ENCODE results near the gene ANKRD33B. TPM values are rescaled to one million over a fixed set of nuclear protein-coding genes. Genes with fewer than 3 reads are reported as not detected.

Gene ANKRD33B
- total and polyA plus RNA-seq, 2 donors from 2014 or later, result 4.8 to 20.3 TPM

DNA sequence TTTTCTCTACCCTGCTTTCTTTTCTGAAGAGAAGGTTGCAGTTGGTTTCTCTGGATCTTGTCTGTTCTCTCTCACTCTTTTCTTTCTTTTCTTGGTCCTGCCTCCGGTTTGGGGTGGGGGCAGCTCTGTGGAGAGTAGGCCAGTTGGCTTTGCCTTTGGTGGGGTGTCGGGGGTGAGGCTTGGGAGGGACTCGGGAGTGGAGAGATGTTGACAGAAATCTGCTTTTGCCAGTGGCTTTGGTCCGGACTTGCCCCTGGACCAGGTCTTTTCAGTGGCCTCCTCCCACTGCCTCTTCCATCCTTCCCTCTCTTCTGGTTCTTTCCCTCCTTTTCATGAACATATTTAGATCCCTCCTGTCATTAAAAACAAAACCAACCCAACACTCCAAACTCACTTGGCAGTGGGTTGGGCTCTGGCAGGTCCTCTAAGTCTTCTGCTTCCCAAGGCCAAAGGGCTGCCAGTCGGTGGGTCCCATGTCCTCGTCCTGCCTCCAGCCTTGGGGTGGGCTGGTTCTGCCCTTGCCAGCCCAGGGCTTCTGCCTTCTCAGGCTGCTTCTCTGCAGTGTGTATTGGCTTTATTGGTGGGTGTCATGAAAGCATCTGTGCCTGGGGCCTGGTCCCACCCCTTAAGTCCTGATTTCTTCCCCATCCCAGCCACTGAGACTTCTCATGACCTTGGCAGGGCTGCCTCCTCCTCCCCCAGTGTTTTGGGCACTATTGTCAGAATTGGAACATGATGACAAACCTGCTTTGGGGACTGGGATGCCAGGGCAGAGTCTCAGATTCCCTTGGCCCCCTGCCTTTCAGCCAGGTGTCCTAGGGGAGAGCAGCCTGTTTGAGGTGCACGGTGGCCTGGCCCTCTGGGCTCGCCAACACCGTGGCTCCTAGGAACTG, 16.9 kb downstream of the ANKRD33B start:
- Histone ChIP-seq H3K27me3 (ENCODE audit: control insufficient read depth, insufficient read depth, low read length) (no peaks in the 10 kb centered on the region), H3K36me3 (ENCODE audit: control insufficient read depth in 2 of 3, insufficient read depth in 3 of 3, low read length in 3 of 3) (no peaks in the 10 kb centered on the region), H3K4me1 (ENCODE audit: control insufficient read depth in 2 of 3, insufficient read depth in 2 of 3, low read depth in 1 of 3, low read length in 3 of 3) (peaks cover 0 to 8% (median 4%) of the 10 kb centered on the region in 3 donors), H3K9ac (ENCODE audit: low read length in 3 of 3) (no peak overlapping the region), H3K4me3 (ENCODE audit: low read length in 3 of 3) (no peak overlapping the region), H3K27ac (ENCODE audit: low read depth in 2 of 2, low read length in 2 of 2) (no peak overlapping the region), H3K9me3 (ENCODE audit: control insufficient read depth in 2 of 3, insufficient read depth in 1 of 3, low read length in 3 of 3) (no peaks in the 10 kb centered on the region)
- TF ChIP-seq, protein P1, sequence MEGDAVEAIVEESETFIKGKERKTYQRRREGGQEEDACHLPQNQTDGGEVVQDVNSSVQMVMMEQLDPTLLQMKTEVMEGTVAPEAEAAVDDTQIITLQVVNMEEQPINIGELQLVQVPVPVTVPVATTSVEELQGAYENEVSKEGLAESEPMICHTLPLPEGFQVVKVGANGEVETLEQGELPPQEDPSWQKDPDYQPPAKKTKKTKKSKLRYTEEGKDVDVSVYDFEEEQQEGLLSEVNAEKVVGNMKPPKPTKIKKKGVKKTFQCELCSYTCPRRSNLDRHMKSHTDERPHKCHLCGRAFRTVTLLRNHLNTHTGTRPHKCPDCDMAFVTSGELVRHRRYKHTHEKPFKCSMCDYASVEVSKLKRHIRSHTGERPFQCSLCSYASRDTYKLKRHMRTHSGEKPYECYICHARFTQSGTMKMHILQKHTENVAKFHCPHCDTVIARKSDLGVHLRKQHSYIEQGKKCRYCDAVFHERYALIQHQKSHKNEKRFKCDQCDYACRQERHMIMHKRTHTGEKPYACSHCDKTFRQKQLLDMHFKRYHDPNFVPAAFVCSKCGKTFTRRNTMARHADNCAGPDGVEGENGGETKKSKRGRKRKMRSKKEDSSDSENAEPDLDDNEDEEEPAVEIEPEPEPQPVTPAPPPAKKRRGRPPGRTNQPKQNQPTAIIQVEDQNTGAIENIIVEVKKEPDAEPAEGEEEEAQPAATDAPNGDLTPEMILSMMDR (IDR thresholded peaks at IDR 0.05; ENCODE audit: borderline replicate concordance, extremely low read depth, insufficient read depth), result no peak
- intact Hi-C loops (cut with DNase I), result no loop called here
- DNase-seq, result no peak
- FAIRE-seq, result no peak

DNA sequence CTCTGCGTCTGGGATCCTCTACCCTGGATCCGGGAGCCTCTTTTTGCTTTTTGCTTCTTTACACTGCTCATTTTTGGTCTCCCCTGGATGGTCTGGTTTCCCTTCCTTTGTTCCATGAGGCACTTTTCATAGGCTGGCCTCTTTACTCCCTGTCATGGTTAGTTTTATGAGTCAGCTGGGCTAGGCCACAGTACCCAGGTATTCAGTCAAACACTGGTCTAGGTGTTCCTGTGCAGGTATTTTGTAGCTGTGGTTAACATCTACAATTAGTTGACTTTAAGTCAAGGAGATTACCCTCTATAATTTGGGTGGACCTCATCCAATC, 17.5 kb downstream of the ANKRD33B start:
- TF ChIP-seq, protein P1 (IDR thresholded peaks at IDR 0.05; ENCODE audit: borderline replicate concordance, extremely low read depth, insufficient read depth), result no peak
- H3K9ac ChIP-seq (ENCODE audit: low read length in 3 of 3), result no peak overlapping the region
- H3K9me3 ChIP-seq (ENCODE audit: control insufficient read depth in 2 of 3, insufficient read depth in 1 of 3, low read length in 3 of 3), result no peaks in the 10 kb centered on the region
- no peaks in the 10 kb centered on the region for H3K27me3 ChIP-seq (ENCODE audit: control insufficient read depth, insufficient read depth, low read length)
- DNase-seq (no peak), FAIRE-seq (no peak)
- no peaks in the 10 kb centered on the region for H3K36me3 ChIP-seq (ENCODE audit: control insufficient read depth in 2 of 3, insufficient read depth in 3 of 3, low read length in 3 of 3)
- peaks cover 0 to 8% (median 4%) of the 10 kb centered on the region in 3 donors for H3K4me1 ChIP-seq (ENCODE audit: control insufficient read depth in 2 of 3, insufficient read depth in 2 of 3, low read depth in 1 of 3, low read length in 3 of 3)
- H3K27ac ChIP-seq (ENCODE audit: low read depth in 2 of 2, low read length in 2 of 2), result no peak overlapping the region
- H3K4me3 ChIP-seq (ENCODE audit: low read length in 3 of 3), result no peak overlapping the region
- intact Hi-C loops (cut with DNase I), result no loop called here

DNA sequence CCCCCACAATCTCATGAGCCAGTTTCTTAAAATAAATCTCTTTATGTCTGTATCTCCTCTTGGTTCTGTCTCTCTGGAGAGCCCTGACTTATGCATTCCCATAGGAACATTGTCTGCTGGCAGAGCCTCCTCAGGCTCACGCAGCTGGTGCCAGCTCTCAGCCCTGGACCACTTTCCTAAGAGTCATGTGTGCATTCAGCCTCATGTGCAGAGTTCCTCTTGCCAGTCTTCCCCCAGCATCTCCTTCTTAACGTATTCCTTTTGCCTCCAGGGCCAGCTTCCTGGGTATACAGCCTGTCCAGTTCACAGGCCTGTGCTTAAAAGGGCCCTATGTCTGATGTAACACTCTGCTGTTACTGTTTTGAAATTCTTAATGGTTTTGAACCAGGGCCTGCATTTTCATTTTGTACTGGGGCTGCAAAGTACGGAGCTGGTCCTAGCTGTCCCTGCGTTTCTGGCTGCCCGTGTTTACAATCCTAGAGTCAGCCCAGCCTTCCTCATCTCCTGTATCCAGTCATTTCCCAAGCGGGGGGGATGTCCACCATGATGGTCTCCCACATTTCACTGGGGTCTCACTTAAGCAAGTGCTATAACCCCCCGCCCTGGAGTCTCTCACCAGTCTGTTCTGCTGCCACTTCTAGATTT, 18.1 kb downstream of the ANKRD33B start:
- H3K27me3 ChIP-seq (ENCODE audit: control insufficient read depth, insufficient read depth, low read length), result no peaks in the 10 kb centered on the region
- H3K27ac ChIP-seq (ENCODE audit: low read depth in 2 of 2, low read length in 2 of 2), result no peak overlapping the region
- intact Hi-C loops (cut with DNase I), result no loop called here
- TF ChIP-seq, protein P1 (IDR thresholded peaks at IDR 0.05; ENCODE audit: borderline replicate concordance, extremely low read depth, insufficient read depth), result no peak
- H3K9me3 ChIP-seq (ENCODE audit: control insufficient read depth in 2 of 3, insufficient read depth in 1 of 3, low read length in 3 of 3), result no peaks in the 10 kb centered on the region
- H3K36me3 ChIP-seq (ENCODE audit: control insufficient read depth in 2 of 3, insufficient read depth in 3 of 3, low read length in 3 of 3), result no peaks in the 10 kb centered on the region
- peaks cover 0 to 8% (median 4%) of the 10 kb centered on the region in 3 donors for H3K4me1 ChIP-seq (ENCODE audit: control insufficient read depth in 2 of 3, insufficient read depth in 2 of 3, low read depth in 1 of 3, low read length in 3 of 3)
- DNase-seq (no peak), FAIRE-seq (no peak)
- H3K9ac ChIP-seq (ENCODE audit: low read length in 3 of 3), result no peak overlapping the region
- H3K4me3 ChIP-seq (ENCODE audit: low read length in 3 of 3), result no peak overlapping the region
